ENCODE results near the gene MLLT3. TPM values are rescaled to one million over a fixed set of nuclear protein-coding genes. Genes with fewer than 3 reads are reported as not detected.

The MLLT3 gene
- total and polyA plus RNA-seq, 4 donors: 3.6 to 16.5 (median 6.6) TPM

DNA sequence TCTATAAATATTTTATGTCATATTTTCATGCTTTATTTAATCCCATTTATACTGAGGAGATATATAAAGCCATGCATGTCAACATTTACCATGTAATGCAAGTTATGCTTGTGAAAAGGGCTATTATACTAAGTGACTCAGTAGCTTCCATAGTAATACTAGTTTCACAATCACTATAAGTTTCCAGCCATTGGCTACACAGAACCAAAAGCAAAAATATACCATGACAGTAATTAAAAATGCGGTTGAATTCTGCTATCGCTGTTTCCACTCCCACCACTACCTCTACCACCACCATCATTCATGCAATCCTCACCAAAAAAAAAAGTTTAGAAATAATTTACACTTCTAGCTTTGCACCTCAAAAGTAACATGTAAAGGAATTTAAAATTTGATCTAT is 60.2 kb downstream of the MLLT3 start:
- WGBS, 2 donors: 97 to 98% methylated on average over 2 of the region's 2 CpGs
- DNase-seq (no peak), ATAC-seq (ENCODE audit: low FRiP score) (no peak)
- no peaks in the 10 kb centered on the region for H3K9me3 ChIP-seq (ENCODE audit: control insufficient read depth, low read length)
- no peaks in the 10 kb centered on the region for H3K36me3 ChIP-seq (ENCODE audit: control insufficient read depth in 1 of 2, insufficient read depth in 2 of 2, low read length in 1 of 2)
- H3K27ac ChIP-seq (ENCODE audit: low read depth in 1 of 2, low read length in 2 of 2): no peak overlapping the region
- no peaks in the 10 kb centered on the region for H3K27me3 ChIP-seq (ENCODE audit: control insufficient read depth in 1 of 2, insufficient read depth in 2 of 2, low read length in 1 of 2)
- intact Hi-C loops (cut with DNase I): no loop called here
- no peak overlapping the region for H3K4me3 ChIP-seq (ENCODE audit: low read length in 2 of 2)
- peaks cover 2 to 7% of the 10 kb centered on the region in 2 donors for H3K4me1 ChIP-seq (ENCODE audit: control insufficient read depth in 1 of 2, insufficient read depth in 2 of 2, low read length in 2 of 2)

DNA sequence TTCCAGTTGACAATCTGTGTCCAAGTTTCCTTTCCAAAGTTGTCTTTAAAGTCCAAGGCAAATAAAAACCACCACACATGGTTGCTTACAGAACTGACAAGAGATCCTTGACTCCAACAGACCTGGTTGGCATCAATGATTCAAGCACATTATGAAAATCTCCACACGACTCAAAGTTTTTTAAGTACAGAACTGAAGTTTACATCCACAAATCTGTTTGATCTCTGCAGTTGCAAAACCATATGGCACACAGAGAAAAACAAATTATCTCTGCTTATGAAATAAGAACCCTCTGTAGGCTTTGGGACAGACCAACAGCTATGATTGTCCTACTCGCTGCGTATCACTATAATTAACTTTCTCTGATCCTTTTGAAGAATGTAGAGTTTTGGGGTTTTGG is 60.8 kb downstream of the MLLT3 start:
- DNase-seq: no peak
- no peaks in the 10 kb centered on the region for H3K9me3 ChIP-seq (ENCODE audit: control insufficient read depth, low read length)
- no peak for ATAC-seq (ENCODE audit: low FRiP score)
- no peak overlapping the region for H3K27ac ChIP-seq (ENCODE audit: low read depth in 1 of 2, low read length in 2 of 2)
- 83 to 85% methylated on average over 3 of the region's 3 CpGs for WGBS, 2 donors
- no peak overlapping the region for H3K4me3 ChIP-seq (ENCODE audit: low read length in 2 of 2)
- intact Hi-C loops (cut with DNase I): no loop called here
- H3K36me3 ChIP-seq (ENCODE audit: control insufficient read depth in 1 of 2, insufficient read depth in 2 of 2, low read length in 1 of 2): no peaks in the 10 kb centered on the region
- peaks cover 2 to 7% of the 10 kb centered on the region in 2 donors for H3K4me1 ChIP-seq (ENCODE audit: control insufficient read depth in 1 of 2, insufficient read depth in 2 of 2, low read length in 2 of 2)
- no peaks in the 10 kb centered on the region for H3K27me3 ChIP-seq (ENCODE audit: control insufficient read depth in 1 of 2, insufficient read depth in 2 of 2, low read length in 1 of 2)

DNA sequence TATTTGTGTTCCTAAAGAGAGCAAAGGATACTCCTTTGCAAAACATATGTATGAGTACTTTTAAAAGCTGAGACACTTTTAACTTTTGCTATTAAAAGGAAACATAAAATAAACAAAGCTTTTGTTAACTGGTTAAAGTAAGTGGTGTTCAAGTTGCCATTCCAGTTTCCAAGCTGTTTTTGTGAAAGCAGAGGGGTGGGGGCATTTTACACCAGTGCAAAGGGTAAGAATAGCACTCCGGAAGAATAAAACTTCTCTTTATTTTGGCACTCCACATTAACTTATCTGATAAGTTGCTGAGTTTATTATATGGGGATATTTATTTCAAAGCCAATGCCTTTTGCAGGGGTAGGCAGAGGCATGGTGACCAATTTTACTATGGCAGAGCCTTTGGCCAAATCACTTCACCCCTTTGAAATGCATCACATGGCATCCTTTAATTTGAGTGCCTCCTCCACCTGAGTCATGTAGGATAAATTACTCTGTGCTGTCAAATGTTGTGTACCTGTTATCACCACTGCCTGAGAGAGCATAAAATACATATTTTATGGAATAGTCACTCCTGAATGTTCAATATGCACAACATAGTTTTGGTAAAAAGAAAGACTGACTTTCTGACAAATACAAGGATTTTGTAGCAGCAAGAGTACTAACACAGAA is 62.9 kb downstream of the MLLT3 start:
- Histone ChIP-seq H3K4me1 (ENCODE audit: control insufficient read depth in 1 of 2, insufficient read depth in 2 of 2, low read length in 2 of 2) (peaks cover 2 to 7% of the 10 kb centered on the region in 2 donors), H3K27ac (ENCODE audit: low read depth in 1 of 2, low read length in 2 of 2) (no peak overlapping the region)
- intact Hi-C loops (cut with DNase I): no loop called here

DNA sequence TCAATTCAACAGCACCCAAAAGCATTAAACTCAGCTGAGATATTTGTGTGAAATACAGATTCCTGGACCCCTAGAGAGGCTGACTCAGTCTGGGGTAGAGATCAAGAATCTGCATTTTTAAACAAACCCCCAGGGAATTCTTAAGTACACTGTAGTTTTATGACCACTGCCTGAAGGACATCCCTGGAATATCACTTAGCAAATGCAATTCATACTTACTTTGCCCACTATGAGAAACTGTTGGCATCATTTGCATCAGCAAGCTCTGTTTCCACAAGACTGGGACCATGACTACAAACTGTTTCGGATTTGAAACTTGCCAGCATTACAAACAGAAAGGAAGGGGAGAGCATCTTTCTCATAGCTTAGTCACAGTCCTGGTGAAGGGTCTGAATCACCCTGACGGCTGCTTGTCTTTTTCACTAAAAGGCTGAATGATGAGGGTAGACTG is 63.7 kb downstream of the MLLT3 start:
- Histone ChIP-seq H3K4me1 (ENCODE audit: control insufficient read depth in 1 of 2, insufficient read depth in 2 of 2, low read length in 2 of 2) (peaks cover 2 to 7% of the 10 kb centered on the region in 2 donors), H3K36me3 (ENCODE audit: control insufficient read depth in 1 of 2, insufficient read depth in 2 of 2, low read length in 1 of 2) (no peaks in the 10 kb centered on the region), H3K27ac (ENCODE audit: low read depth in 1 of 2, low read length in 2 of 2) (no peak overlapping the region), H3K27me3 (ENCODE audit: control insufficient read depth in 1 of 2, insufficient read depth in 2 of 2, low read length in 1 of 2) (no peaks in the 10 kb centered on the region), H3K4me3 (ENCODE audit: low read length in 2 of 2) (no peak overlapping the region), H3K9me3 (ENCODE audit: control insufficient read depth, low read length) (no peaks in the 10 kb centered on the region)
- WGBS, 2 donors: 0 to 5% methylated on average over 2 of the region's 2 CpGs
- DNase-seq: no peak
- peak; percentile 60 for ATAC-seq (ENCODE audit: low FRiP score)
- intact Hi-C loops (cut with DNase I): no loop called here

More for the DNA sequence above, 62.9 kb downstream of the MLLT3 start:
- WGBS, 2 donors: 0 to 7% methylated on average over 1 of the region's 1 CpG
- DNase-seq (no peak), ATAC-seq (ENCODE audit: low FRiP score) (no peak)
- Histone ChIP-seq H3K9me3 (ENCODE audit: control insufficient read depth, low read length) (no peaks in the 10 kb centered on the region), H3K27me3 (ENCODE audit: control insufficient read depth in 1 of 2, insufficient read depth in 2 of 2, low read length in 1 of 2) (no peaks in the 10 kb centered on the region), H3K4me3 (ENCODE audit: low read length in 2 of 2) (no peak overlapping the region), H3K36me3 (ENCODE audit: control insufficient read depth in 1 of 2, insufficient read depth in 2 of 2, low read length in 1 of 2) (no peaks in the 10 kb centered on the region)

DNA sequence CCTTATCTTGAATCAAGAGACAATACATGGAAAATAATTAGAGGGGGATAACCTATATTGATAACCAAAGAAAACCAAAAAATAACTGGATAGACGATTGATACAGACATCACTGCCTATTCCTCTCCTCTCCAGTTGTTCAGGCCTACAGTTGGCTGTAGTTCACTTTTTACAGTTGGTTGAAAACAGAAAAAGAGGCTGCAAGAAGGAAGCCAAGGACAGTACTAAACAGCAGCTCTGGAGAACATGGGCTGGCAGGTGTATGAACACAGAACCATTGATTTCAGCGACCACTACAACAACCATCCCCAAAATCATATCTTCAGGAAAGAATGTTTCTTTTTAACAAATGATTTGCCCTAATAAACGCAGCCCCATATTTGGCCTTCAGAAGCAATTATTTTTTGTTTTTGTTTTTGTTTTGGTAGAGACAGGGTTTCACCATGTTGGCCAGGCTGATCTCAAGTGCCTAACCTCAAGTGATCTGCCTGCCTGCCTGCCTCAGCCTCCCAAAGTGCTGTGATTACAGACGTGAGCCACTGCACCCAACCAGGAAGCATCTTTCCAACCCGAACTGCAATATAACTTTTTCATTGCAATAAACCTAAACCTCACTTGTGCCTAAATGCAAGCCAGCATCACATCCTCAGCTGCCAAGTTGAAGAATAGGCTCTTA is 64.3 kb downstream of the MLLT3 start:
- no peak overlapping the region for H3K4me3 ChIP-seq (ENCODE audit: low read length in 2 of 2)
- peaks cover 2 to 9% of the 10 kb centered on the region in 2 donors for H3K4me1 ChIP-seq (ENCODE audit: control insufficient read depth in 1 of 2, insufficient read depth in 2 of 2, low read length in 2 of 2)
- H3K36me3 ChIP-seq (ENCODE audit: control insufficient read depth in 1 of 2, insufficient read depth in 2 of 2, low read length in 1 of 2): no peaks in the 10 kb centered on the region
- WGBS, 2 donors: 46 to 47% methylated on average over 5 of the region's 5 CpGs
- no peaks in the 10 kb centered on the region for H3K27me3 ChIP-seq (ENCODE audit: control insufficient read depth in 1 of 2, insufficient read depth in 2 of 2, low read length in 1 of 2)
- no peak for DNase-seq
- intact Hi-C loops (cut with DNase I): no loop called here
- ATAC-seq (ENCODE audit: low FRiP score): no peak
- no peaks in the 10 kb centered on the region for H3K9me3 ChIP-seq (ENCODE audit: control insufficient read depth, low read length)
- H3K27ac ChIP-seq (ENCODE audit: low read depth in 1 of 2, low read length in 2 of 2): no peak overlapping the region

DNA sequence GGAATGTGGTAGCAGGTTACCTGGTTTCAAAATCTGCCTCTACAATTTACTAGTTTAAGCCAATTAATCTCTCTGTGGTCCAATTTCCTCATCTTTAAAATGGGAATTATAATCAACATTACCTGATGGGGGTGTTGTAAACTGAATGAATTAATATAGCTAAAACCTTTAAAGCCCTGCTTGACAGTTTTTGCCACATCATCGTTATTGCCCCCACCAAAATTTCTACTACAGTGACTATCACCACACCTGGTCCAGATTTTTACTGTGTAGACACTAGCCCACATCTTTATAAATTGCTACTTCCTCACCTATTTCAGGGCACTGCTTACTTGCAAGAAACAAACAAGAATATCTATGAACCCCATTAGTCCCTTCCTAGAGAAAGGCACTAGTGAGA is 65.0 kb downstream of the MLLT3 start:
- DNase-seq (no peak), ATAC-seq (ENCODE audit: low FRiP score) (no peak)
- Histone ChIP-seq H3K4me3 (ENCODE audit: low read length in 2 of 2) (no peak overlapping the region), H3K36me3 (ENCODE audit: control insufficient read depth in 1 of 2, insufficient read depth in 2 of 2, low read length in 1 of 2) (no peaks in the 10 kb centered on the region), H3K4me1 (ENCODE audit: control insufficient read depth in 1 of 2, insufficient read depth in 2 of 2, low read length in 2 of 2) (peaks cover 3 to 9% of the 10 kb centered on the region in 2 donors), H3K9me3 (ENCODE audit: control insufficient read depth, low read length) (no peaks in the 10 kb centered on the region), H3K27ac (ENCODE audit: low read depth in 1 of 2, low read length in 2 of 2) (no peak overlapping the region), H3K27me3 (ENCODE audit: control insufficient read depth in 1 of 2, insufficient read depth in 2 of 2, low read length in 1 of 2) (no peaks in the 10 kb centered on the region)
- intact Hi-C loops (cut with DNase I): no loop called here
- WGBS, 2 donors: 99 to 100% methylated on average over 1 of the region's 1 CpG

DNA sequence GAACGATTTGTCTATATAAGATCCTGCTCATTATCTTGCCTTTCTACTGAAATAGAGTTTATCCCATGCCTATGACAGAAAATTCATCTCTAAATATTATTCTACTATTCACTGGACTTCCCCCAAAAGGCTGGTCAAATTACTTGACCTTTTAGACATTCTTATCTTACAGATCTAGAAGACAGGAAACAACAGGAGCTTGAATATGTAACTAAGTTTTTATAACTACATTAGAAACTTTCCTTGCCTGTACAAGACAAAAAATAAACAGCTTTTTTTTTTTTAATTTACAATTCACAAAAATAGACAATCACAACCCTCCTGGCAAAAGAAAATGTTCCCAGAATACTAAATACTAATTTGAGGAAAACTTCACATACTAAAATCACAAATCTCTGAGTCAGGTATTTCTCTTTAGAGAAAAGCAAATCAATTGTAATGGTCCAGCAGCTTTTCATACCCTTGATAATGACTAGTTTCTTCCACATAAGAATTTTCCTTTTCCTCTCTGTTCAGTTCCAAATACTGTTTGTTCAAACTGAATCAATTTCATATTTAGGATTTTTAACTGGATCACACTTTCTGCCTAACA is 68.6 kb downstream of the MLLT3 start:
- no peaks in the 10 kb centered on the region for H3K9me3 ChIP-seq (ENCODE audit: control insufficient read depth, low read length)
- intact Hi-C loops (cut with DNase I): no loop called here
- no peaks in the 10 kb centered on the region for H3K36me3 ChIP-seq (ENCODE audit: control insufficient read depth in 1 of 2, insufficient read depth in 2 of 2, low read length in 1 of 2)
- peaks cover 7 to 8% of the 10 kb centered on the region in 2 donors for H3K4me1 ChIP-seq (ENCODE audit: control insufficient read depth in 1 of 2, insufficient read depth in 2 of 2, low read length in 2 of 2)
- no peak for DNase-seq
- ATAC-seq (ENCODE audit: low FRiP score): no peak
- H3K4me3 ChIP-seq (ENCODE audit: low read length in 2 of 2): no peak overlapping the region
- 45 to 55% methylated on average over 1 of the region's 1 CpG for WGBS, 2 donors
- H3K27ac ChIP-seq (ENCODE audit: low read depth in 1 of 2, low read length in 2 of 2): no peak overlapping the region
- H3K27me3 ChIP-seq (ENCODE audit: control insufficient read depth in 1 of 2, insufficient read depth in 2 of 2, low read length in 1 of 2): no peaks in the 10 kb centered on the region

DNA sequence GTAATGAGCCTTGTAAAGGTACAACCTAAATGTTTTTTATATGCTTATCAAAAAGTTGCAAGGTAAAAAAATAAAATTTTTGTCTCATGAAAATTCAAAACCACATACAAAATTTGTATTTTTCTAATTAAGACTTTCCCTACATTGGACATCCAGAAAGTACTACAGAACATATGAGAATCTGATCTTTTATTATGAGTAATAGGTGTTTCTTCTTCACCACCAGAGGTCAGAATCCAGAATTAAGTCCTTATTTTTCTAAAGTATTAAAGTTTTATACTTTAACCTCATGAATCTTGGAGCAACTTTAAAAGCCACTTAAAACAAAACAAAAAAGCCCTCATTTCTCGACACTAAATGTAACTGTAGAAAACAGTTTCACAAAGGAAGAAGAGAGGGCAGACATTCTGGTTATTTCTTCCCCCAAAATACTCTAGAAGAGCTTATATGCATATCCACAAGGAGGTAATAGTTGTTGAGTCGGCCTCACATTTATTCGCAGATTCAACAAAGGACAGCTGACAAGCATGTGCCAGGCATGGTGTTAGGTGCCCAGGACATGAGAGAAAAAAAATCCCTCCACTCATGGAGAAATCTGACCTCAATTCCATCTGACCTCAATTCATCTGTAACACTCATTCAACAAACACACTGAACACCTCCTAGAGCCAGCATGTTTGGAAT is 69.3 kb downstream of the MLLT3 start:
- no peak overlapping the region for H3K27ac ChIP-seq (ENCODE audit: low read depth in 1 of 2, low read length in 2 of 2)
- H3K4me3 ChIP-seq (ENCODE audit: low read length in 2 of 2): no peak overlapping the region
- H3K36me3 ChIP-seq (ENCODE audit: control insufficient read depth in 1 of 2, insufficient read depth in 2 of 2, low read length in 1 of 2): no peaks in the 10 kb centered on the region
- H3K9me3 ChIP-seq (ENCODE audit: control insufficient read depth, low read length): no peaks in the 10 kb centered on the region
- no peak for DNase-seq
- H3K27me3 ChIP-seq (ENCODE audit: control insufficient read depth in 1 of 2, insufficient read depth in 2 of 2, low read length in 1 of 2): no peaks in the 10 kb centered on the region
- intact Hi-C loops (cut with DNase I): no loop called here
- WGBS, 2 donors: 60 to 65% methylated on average over 3 of the region's 3 CpGs
- peaks cover 6% of the 10 kb centered on the region in 2 donors for H3K4me1 ChIP-seq (ENCODE audit: control insufficient read depth in 1 of 2, insufficient read depth in 2 of 2, low read length in 2 of 2)
- no peak for ATAC-seq (ENCODE audit: low FRiP score)
